GM21528 (cell line): Measurements from ENCODE around the gene RAB4B.
"Not testable (repeated sequence)": the region's sequence is repeated elsewhere in the genome, so short reads cannot be mapped to it uniquely, and the experiment has no call there.

Source experiments
- ATAC-seq: cut with Tn5 transposase; IDR thresholded peaks from one replicate; pipeline ENCODE4 v1.9.1; 2021; ENCODE audit warnings: mild to moderate bottlenecking, moderate library complexity; ENCODE audit not compliant: unreplicated experiment, low FRiP score

RAB4B gene

DNA sequence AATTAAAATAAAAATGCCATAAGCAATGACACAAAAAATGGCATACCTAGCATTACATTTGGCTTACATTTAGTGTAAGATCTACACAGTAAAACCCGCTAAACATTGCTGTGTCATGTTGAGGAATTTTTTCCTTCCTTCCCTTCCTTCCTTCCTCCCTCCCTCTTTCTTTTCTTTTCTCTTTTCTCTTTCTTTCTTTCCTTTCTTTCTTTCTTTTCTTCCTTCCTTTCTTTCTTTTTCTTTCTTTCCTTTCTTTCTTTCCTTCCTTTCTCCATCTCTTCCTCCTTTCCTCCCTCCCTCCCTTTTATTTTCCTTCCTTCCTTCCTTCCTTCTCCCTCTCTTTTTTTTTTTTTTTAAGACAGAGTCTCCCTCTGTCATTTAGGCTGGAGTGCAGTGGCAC lies 60.4 kb downstream of the RAB4B start:
- not testable (repeated sequence) for ATAC-seq

DNA sequence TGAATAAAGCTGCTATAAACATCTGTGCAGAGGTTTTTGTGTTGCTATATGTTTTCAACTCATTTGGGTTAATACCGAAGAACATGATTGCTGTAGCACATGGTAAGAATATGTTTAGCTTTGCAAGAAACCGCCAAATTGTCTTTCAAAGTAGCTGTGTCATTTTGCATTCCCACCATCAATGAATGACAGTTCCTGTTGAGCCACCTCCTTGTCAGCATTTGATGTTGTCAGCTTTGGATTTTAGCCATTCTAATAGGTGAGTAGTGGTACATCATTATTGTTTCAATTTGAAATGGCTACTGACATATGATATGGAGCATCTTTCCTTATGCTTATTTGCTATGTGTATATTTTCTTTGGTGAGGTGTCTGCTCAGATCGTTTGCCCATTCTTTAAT lies 64.0 kb downstream of the RAB4B start:
- ATAC-seq = not testable (repeated sequence)

DNA sequence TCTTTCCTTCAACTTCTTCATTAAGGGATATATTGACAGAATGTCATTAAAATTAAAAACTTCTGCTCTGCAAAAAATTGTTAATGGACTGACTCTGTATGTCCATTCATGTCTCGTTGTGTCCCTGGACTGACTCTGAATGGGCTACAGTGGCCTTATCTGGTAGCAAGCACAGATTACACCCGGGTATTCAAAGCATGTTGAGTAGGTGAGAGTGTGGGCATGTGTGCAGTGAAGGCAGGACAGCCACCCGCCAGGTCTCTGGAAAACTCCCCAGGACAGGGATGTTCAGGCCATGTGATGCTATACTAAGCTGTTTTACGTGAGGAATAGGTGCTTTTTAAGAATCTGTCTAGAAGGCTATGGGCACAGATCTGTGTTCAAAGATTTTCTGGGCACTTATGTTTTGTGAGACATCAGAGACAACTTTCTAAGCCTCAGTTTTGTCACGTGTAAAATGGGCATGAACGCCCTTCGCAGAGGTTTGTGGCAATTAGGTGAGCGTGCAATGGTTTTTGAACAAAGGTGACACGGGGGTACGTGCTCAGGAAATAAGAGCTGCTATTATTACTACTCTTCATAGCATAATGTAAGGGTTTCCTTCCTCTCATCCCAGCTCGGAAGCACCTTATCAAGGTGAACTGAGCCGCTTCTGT lies 65.1 kb downstream of the RAB4B start:
- ATAC-seq = not testable (repeated sequence)

DNA sequence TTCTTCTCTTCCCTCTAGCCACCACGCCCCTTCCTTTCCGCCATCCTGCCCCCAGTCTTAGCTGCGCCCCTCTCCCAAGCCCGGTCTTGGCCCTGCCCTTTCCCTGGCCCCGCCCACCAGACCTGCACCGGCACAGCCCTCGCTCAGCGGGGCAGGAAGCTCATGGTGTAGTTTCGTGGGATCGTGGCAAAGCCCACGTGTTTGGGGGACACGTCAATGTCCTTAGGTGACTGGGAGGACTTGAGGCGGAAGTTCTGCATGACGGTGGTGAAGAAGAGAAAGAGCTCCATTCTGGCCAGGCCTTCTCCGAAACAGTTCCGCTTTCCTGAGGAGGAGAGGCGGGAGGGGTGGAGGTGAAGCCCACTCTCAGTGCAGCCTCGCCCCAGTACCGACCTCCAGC lies 65.6 kb downstream of the RAB4B start:
- ATAC-seq = not testable (repeated sequence)
